Colonic mucosa (tissue), 4 donors: ENCODE measurements around the gene RBBP4. TPM values are rescaled to one million over a fixed set of nuclear protein-coding genes. Genes with fewer than 3 reads are reported as not detected.

Experiments used
- DNase-seq: peaks from one replicate; pipeline ENCODE4 v3.0.0-alpha.2; 2020
- H3K27ac ChIP-seq: fragments of 200-600 bp; one replicate; pipeline ENCODE4 v1.8.0; 2021
- H3K27me3 ChIP-seq: fragments of 200-600 bp; one replicate; pipeline ENCODE4 v1.8.0; 2021
- H3K36me3 ChIP-seq: fragments of 200-600 bp; one replicate; pipeline ENCODE4 v1.8.0; 2021
- H3K4me1 ChIP-seq: fragments of 200-600 bp; one replicate; pipeline ENCODE4 v1.8.0; 2021; ENCODE audit warnings: mild to moderate bottlenecking
- H3K4me3 ChIP-seq: fragments of 200-600 bp; one replicate; pipeline ENCODE4 v1.8.0; 2021
- H3K9ac ChIP-seq, 2 donors: one replicate each; pipeline ENCODE4 v1.7.0; 2013; ENCODE audit warnings: control low read depth in 2 of 2, low read depth in 2 of 2, low read length in 2 of 2
- H3K9me3 ChIP-seq: fragments of 200-600 bp; one replicate; pipeline ENCODE4 v1.8.0; 2021
- intact Hi-C: fragments of 100-400 bp; cut with DNase I; formaldehyde crosslinking; loops from one replicate; pipeline ENCODE4 v1.14.1; 2022
- total RNA-seq, 2 donors: library from RNA; stranded (reverse); fragmentation: NEBNext Ultra II Directional in 1 of 2; extraction: Animal tissue kit (Norgen Biotek cat#: 25700) in 1 of 2; gene quantifications; one replicate each; pipeline ENCODE4 v1.2.1, GENCODE V29; 2021
- TF ChIP-seq, protein P1 (sequence below): fragments of 200-600 bp; IDR thresholded peaks from one replicate; pipeline ENCODE4 v1.8.0; 2022; ENCODE audit warnings: antibody characterized with exemption, mild to moderate bottlenecking
- donor health status: healthy.
- donor health status: DM: no; HTN: no; CAD: no.
- donor health status: DM: no; HTN: no; CAD: no.

The RBBP4 gene
- total RNA-seq, 2 donors from 2014 or later: 155 to 171 TPM

DNA sequence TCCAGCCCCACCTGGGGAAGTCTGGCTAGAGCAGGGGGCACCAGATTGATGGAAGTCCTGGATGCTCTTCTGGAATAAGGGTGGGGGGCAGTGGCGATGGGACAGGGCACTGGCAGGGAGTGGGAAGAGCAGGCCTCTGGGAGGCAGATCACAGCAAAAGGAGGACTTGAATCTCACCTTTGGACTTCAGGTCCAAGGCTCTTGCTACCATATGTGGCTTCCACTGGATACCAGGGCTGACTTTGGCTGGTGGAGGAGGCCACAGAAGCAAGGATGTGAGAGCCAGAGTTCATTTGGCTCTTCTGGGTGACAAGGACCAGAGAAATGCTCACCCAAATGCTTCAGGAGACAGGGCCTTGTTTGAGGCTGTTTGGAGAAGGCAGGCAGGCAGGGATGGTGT, 67.5 kb downstream of the RBBP4 start:
- TF ChIP-seq, protein P1, sequence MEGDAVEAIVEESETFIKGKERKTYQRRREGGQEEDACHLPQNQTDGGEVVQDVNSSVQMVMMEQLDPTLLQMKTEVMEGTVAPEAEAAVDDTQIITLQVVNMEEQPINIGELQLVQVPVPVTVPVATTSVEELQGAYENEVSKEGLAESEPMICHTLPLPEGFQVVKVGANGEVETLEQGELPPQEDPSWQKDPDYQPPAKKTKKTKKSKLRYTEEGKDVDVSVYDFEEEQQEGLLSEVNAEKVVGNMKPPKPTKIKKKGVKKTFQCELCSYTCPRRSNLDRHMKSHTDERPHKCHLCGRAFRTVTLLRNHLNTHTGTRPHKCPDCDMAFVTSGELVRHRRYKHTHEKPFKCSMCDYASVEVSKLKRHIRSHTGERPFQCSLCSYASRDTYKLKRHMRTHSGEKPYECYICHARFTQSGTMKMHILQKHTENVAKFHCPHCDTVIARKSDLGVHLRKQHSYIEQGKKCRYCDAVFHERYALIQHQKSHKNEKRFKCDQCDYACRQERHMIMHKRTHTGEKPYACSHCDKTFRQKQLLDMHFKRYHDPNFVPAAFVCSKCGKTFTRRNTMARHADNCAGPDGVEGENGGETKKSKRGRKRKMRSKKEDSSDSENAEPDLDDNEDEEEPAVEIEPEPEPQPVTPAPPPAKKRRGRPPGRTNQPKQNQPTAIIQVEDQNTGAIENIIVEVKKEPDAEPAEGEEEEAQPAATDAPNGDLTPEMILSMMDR: no peak
- Histone ChIP-seq H3K9me3 (no peaks in the 10 kb centered on the region), H3K9ac (no peak overlapping the region), H3K27me3 (no peaks in the 10 kb centered on the region), H3K4me1 (no peaks in the 10 kb centered on the region), H3K27ac (no peak overlapping the region), H3K4me3 (no peak overlapping the region), H3K36me3 (no peaks in the 10 kb centered on the region)
- intact Hi-C loops: no loop called here
- no peak for DNase-seq

DNA sequence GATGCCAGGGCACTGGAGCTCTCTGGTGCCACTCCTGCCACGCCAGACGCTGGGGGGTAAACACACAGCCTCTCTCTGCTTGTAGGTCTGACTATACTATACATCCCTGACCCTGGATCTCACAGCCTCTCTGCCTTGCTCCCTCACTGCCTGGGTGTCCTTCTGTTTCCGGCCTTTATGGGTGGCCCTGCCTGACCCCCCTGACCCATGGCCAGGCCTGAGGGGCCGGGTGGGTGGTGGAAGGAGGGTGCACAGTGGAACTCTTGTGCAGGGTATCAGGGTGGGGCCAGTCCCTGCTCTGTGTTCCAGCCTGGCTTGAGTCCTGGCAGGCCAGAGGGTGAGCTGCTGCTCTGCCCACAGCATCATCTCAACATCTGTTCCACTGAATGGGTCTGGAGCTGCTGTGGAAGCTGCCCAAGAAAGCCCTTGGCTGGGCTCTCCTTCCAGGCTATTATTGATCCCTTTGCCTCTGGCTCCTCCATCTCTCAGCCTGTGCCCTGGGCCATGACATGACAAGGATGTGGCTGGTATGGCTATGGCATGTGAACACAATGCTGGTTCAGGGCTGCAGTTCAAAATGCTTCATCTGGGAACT, 68.8 kb downstream of the RBBP4 start:
- Histone ChIP-seq H3K4me1 (no peaks in the 10 kb centered on the region), H3K4me3 (no peak overlapping the region), H3K9me3 (no peaks in the 10 kb centered on the region), H3K27me3 (no peaks in the 10 kb centered on the region), H3K36me3 (no peaks in the 10 kb centered on the region), H3K27ac (no peak overlapping the region), H3K9ac (no peak overlapping the region)
- intact Hi-C loops: no loop called here
- TF ChIP-seq, protein P1: no peak
- no peak for DNase-seq

DNA sequence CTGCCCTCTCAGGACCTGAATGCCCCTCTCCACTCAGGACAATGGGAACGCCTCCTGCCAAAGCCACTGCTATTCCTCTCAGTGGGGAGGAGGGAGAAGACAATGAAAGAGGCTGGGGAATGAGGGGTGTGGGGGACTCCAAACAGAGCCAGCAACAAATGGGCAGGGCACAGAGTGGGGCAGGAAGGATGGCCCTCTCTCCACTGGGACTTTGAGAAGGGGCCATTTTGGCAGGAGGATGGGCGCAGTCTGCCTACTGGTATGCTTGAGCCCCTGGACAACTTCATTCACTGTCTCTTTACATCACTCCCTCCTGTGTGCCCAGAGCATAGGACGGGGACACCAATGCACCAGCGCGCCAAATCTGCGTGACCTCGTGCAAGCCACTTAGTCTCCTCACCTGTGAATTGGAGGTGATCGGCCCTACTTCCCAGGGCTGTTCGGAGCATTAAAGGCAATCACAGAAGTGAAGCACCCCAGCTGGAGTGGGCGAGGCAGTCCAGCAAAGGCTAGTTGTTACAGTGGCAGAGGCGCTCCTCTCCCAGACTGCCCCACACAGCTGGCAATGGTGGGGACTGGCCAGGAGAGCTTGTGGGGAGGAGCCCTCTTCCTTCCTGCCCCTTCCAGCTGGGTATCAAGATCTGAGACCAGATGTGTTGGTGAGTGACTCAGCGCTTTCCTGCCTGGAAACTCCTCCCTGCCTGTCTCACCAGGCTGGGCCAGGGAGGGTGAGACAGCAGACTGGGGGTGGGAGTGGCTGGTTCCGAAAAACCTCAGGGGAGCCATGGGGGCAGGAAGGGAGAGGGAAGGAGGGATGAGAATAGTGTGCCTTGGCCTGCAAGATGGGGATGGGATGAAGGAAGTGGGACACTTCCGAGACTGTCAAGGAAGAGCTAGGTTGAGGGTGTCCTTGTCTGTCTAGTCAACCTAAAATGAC, 73.9 kb downstream of the RBBP4 start:
- Histone ChIP-seq H3K9me3 (no peaks in the 10 kb centered on the region), H3K4me1 (peaks cover 9% of the 10 kb centered on the region), H3K36me3 (no peaks in the 10 kb centered on the region), H3K27ac (no peak overlapping the region), H3K27me3 (no peaks in the 10 kb centered on the region), H3K9ac (peak overlapping the region in 1 of 2 donors; percentile 32), H3K4me3 (no peak overlapping the region)
- TF ChIP-seq, protein P1: no peak
- intact Hi-C loops: no loop called here
- peak; percentile 71 for DNase-seq

DNA sequence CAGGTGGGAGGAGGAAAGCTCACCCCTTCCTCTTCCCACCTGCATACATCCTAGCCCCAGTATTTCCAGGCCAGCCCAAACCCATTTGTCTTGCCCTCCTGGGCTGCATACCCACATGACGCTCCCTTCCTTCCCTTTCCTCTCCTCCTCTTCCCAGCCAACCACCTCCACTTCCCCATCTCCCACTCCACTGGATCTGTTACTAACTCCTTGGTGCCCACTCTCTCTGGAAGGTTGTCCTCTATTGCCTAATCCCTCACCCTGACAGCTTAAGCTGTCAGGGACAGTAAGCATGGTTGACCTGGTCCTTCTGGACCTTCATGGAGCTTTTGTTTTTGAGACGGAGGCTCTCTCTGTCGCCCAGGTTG, 74.6 kb downstream of the RBBP4 start:
- Histone ChIP-seq H3K36me3 (no peaks in the 10 kb centered on the region), H3K9me3 (no peaks in the 10 kb centered on the region), H3K4me3 (no peak overlapping the region), H3K27ac (no peak overlapping the region), H3K4me1 (peaks cover 9% of the 10 kb centered on the region), H3K27me3 (no peaks in the 10 kb centered on the region), H3K9ac (no peak overlapping the region)
- TF ChIP-seq, protein P1: no peak
- no peak for DNase-seq
- intact Hi-C loops: no loop called here

DNA sequence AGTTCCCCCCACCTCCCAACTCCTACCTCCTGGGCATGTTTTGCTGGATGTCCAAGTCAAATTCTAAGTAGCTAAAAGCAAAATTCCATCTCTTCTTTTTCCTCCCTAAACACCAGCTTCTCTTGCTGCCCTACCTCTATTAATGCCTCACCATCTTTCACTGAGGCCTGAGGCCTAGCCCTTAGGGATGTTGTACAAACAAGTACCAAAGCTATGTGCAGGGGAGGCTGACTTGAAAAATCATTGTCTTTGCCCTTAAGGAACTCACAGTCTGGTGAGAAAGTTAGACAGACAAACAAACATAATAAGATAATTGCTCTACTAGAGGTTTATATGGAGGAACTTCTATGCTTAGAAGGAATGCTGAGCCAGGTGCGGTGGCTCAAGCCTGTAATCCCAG, 76.9 kb downstream of the RBBP4 start:
- Histone ChIP-seq H3K4me1 (peaks cover 9% of the 10 kb centered on the region), H3K9ac (no peak overlapping the region), H3K36me3 (no peaks in the 10 kb centered on the region), H3K27ac (no peak overlapping the region), H3K27me3 (no peaks in the 10 kb centered on the region), H3K4me3 (no peak overlapping the region), H3K9me3 (no peaks in the 10 kb centered on the region)
- no peak for DNase-seq
- TF ChIP-seq, protein P1: no peak
- intact Hi-C loops: no loop called here
